Hematopoietic multipotent progenitor cell treated with erythropoietin and hydrocortisone succinate and interleukin-3 and kit ligand, for 15 days (in vitro differentiated cells): ENCODE data around the gene BCAP29.
"Not testable (repeated sequence)": the region's sequence is repeated elsewhere in the genome, so short reads cannot be mapped to it uniquely, and the experiment has no call there.

Experiments used
- DNase-seq: peaks from one replicate; pipeline ENCODE4 v3.0.0-alpha.2; 2015; ENCODE audit warnings: low spot score

The BCAP29 gene

GRCh38 chr7:107622894-107623293 is 42.8 kb downstream of the BCAP29 start:
- DNase-seq: no peak

- no peak for DNase-seq
These were observed 47.0 kb downstream of the BCAP29 start for GRCh38 chr7:107627002-107627401.

DNA sequence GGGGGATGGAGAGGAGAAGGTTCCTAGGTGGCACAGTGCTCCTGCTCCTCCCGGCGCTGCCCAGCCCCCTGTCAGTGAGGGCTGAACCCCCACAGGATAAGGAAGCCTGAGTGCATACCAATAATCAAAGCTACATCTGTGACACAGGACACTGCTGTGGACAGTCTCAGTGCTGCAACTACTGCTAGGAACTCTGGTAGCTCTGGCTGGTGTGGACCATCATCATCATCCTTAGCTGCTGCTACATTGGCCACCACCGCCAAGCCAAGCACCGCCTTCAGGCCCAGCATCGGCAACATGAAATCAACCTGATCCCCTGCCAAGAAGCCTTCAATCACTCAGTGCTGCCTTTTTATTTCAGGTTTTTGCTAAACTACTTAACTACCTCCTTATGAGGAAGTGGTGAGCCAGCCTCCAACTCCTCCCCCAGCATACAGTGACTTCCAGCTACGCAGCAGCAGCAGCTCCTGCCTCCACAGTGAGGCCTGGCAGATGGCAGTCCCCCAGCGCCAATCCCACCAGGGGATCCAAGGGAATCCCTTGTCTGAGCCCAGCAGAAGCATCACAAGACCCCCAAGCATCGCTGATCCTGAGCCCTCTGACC is 48.5 kb downstream of the BCAP29 start:
- no peak for DNase-seq

DNA sequence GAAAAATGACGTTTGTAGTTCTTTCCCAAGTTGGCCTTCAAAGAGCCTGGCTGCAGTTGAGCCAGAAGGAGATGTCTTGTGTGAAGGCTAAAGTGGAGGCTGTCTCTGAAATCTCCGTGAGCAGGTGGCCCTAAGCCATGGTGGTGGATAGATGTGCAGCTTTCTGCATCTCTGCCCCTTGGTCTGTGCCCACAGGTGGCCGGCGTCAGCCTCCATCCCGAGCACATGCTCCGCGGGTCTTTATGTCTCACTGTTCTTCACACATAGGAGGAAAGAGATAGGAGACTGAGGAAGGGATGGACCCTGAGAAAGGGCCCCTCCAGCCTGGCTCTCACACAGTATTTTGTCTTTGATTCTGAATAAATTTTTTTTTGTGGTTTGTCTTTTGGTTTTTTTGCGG is 50.3 kb downstream of the BCAP29 start:
- no peak for DNase-seq

GRCh38 chr7:107631588-107632491 is 51.8 kb downstream of the BCAP29 start:
- DNase-seq: no peak

GRCh38 chr7:107632492-107632865 is 52.4 kb downstream of the BCAP29 start:
- no peak for DNase-seq

DNA sequence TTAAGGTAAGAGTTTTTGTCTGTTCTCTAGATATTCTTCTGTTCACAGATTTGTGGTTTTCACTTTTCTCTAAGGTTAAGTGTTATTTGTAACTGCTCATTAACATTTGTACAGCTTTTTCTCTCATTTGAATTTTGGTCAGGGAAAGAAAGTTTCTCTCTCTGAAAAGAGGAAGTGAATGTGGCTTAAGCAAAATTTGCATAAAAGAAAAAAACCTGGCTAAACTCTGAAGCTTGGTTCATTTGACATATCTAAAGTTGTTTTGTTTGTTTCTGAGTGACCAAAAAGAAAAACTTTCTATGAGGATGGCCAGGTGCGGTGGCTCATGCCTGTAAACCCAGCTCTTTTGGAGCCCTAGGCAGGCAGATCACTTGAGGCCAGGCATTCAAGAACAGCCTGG is 58.5 kb downstream of the BCAP29 start:
- DNase-seq: no peak

- DNase-seq: not testable (repeated sequence)
These were observed 59.0 kb downstream of the BCAP29 start for GRCh38 chr7:107639070-107639469.

DNA sequence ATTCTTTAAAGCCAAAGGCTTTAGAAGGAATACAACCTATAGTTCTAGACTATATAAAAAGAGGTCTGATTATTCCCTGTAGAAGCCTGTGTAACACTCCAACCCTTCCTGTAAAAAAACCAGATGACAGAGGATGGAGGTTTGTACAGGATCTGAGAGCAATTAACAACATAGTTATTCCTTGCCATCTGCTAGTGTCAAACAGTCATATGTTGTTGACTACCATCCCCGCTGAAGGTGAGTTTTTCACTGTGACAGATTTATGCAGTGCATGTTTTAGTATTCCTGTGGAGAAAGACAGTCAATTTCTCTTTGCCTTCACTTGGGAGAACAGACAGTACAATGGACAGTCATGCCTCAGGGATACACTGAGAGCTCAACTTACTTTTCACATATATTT is 61.6 kb downstream of the BCAP29 start:
- DNase-seq: no peak

DNA sequence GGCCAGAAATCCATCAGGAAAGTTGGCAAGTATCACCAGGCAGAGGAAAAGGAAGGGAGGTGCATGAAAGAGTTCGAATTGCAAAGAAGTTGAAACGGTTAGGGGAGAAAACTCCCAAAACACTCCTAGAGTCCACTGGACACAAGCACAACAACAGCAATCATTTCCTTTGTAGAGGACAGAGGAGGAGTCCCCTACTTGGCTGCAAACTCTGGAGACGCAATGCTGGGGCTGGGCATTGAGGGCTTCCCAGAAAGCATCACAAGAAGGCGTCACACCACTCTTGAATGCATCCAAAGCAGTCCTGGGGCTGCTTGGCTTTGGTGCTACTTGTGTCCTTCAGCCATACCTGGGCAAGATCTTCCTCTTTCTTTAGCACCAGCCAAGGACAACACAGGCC is 62.5 kb downstream of the BCAP29 start:
- no peak for DNase-seq

DNA sequence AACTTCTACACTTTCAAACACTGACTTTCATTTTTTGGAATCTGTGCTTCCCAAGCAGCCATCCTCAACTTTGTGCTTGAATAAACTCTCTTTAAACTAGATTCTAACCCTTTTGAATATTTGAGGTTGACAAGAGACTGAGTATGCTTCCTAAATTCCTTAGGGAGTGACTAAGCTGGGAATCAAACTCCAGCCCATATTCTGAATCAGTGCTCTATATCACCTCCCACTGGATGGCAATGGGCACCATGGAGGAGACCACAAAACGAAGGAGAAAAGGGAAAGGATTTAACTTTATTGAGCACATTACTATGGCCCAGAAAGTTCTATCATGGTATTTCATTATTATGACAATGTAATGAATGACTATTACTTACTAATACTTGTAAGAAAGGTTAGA is 63.4 kb downstream of the BCAP29 start:
- DNase-seq: no peak

- no peak for DNase-seq
These were observed 63.9 kb downstream of the BCAP29 start for GRCh38 chr7:107643938-107644308.

DNA sequence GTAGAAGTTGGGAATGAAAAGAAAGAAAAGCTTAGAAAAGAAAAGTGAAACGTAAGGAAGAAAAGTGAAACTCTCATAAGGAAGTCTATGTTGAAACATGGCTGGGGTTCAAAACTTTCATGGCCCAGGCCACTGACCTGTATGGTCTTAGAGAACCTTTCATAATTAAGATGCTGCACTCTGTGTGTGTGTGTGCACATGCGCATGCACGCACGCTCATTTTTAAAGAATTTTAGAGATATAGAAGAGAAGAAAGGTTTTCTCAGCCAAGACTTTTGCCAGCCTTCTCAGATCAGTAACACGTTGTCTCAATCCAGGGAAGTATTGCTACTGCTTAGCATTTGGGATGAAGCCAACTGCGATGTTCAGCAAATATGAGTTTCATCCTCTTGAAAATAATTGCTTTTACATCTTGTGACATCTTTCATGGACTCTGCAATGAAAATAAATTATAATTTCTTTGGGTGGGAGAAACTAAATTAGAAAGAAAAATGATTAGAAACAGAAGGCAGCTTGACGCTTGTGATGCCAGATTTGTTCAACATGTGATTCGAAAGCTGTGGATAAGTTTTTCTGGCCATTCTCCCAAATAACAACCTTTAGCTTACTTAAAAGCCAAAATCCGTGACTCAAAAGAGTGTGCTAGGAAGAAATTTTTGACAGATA is 64.4 kb downstream of the BCAP29 start:
- DNase-seq: no peak

- DNase-seq: no peak
These were observed 72.6 kb downstream of the BCAP29 start for GRCh38 chr7:107652642-107653041.

DNA sequence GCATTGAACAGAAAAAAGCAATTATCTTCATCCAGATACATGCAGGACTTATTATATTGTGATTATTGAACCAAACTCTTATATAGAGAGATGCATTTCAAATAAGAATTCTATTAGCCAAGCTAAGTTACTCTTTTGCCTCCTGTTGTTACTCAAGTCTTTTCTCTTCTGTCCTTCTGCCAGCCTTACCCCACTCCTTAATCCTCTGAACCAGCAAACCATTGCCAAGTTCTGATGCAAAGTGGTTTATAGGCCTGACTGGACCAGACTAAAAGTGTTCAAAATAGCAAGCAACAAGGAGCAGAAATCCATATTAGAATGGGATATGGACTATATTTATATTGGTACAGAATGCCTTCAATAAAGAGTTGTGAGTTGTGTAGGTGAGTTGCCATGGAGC is 78.4 kb downstream of the BCAP29 start:
- no peak for DNase-seq

- DNase-seq: no peak
These were observed 79.6 kb downstream of the BCAP29 start for GRCh38 chr7:107659666-107660065.

GRCh38 chr7:107660381-107661080 is 80.5 kb downstream of the BCAP29 start, which contains the start of gene SLC26A4:
SLC26A4 (plus strand) TSS chr7:107660828; CDS start chr7:107661642, 814 bp downstream.
- no peak for DNase-seq

DNA sequence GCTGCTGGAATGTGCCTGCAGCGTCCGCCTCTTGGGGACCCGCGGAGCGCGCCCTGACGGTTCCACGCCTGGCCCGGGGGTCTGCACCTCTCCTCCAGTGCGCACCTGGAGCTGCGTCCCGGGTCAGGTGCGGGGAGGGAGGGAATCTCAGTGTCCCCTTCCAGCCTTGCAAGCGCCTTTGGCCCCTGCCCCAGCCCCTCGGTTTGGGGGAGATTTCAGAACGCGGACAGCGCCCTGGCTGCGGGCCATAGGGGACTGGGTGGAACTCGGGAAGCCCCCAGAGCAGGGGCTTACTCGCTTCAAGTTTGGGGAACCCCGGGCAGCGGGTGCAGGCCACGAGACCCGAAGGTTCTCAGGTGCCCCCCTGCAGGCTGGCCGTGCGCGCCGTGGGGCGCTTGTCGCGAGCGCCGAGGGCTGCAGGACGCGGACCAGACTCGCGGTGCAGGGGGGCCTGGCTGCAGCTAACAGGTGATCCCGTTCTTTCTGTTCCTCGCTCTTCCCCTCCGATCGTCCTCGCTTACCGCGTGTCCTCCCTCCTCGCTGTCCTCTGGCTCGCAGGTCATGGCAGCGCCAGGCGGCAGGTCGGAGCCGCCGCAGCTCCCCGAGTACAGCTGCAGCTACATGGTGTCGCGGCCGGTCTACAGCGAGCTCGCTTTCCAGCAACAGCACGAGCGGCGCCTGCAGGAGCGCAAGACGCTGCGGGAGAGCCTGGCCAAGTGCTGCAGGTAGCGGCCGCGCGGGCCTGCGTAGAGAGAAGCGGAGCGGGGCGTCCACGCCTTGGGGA is 81.2 kb downstream of the BCAP29 start:
- no peak for DNase-seq

DNA sequence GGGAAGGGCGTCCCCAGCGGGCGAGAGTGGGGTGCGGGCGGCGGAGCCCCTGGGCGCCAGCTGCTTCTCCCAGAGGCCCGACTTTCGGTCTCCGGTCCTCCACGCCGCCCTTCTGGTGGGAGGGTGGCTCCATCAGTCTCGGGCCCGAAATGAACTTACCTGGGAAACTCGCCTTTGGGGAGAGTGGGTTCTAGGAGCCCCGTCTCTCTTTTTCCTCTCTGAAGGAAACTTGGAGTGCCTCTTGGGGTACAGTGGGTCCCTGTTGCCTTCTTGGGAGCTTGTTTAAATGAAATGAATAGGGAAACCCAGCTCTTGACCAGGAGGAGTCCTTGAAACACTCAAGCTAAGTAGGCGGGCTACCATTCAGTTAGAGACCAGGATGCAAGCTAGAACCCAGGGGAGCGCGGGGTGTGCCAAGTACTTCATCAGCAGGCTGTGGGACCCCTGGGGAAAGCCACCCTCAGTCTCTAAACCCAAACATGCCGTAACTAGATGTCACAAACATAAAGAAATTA is 81.9 kb downstream of the BCAP29 start:
- DNase-seq: no peak

GRCh38 chr7:107663196-107663595 is 83.2 kb downstream of the BCAP29 start:
- DNase-seq: no peak

DNA sequence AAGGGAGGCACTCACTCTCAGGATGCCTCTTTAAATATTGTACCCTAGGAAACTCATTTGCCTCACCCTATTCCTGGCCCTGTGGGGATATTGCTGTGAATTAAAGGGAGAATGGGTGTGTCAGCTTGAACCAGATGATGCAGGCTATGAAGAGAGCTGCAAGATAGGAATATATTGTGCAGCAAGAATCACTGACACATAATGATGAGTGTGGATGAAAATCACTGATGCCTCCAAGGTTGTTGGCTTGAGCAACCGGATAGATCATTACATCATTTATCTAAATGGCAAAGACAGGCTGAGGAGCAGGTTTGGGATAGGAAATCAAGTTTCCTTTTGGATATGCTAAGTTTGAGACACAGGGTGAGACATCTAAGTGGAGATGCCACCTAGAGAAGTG is 86.7 kb downstream of the BCAP29 start:
- no peak for DNase-seq
